Measurements from ENCODE around the gene TNNC1.

TNNC1 gene

DNA sequence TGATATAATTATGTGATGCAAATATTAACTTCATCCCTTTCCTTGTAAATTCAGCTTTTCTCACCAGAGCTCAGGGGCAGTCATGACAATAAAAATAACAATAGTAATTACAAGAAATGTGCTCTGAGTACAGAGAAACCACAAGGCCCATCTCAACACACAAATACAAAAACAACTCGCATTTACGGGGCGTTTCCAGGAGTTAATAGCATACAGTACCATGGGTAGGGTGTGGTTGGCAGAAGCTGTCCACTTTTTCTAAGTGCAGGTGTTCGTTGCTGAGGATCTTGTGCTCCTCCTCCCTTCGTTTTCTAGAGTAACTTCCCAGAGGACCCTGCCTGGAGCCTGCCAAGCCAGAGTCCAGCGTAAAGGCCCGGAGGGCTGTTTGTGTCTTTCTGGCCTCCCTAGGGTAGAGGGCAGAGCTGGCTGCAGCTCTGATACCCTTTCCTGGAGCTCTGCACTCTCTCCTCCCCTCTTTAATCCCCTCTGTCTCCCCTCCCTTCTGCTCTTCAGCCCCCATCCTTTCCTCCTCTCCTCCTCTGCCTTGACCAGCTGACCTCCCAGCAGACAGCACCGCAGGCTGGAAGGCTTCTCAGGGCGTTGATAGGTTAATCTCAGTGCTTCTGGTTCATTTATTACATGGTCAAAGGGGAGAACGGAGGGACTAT lies 20.4 kb downstream of the TNNC1 start:
- DNase-seq (ENCODE audit: low read depth): no peak
- TF ChIP-seq, protein P1, sequence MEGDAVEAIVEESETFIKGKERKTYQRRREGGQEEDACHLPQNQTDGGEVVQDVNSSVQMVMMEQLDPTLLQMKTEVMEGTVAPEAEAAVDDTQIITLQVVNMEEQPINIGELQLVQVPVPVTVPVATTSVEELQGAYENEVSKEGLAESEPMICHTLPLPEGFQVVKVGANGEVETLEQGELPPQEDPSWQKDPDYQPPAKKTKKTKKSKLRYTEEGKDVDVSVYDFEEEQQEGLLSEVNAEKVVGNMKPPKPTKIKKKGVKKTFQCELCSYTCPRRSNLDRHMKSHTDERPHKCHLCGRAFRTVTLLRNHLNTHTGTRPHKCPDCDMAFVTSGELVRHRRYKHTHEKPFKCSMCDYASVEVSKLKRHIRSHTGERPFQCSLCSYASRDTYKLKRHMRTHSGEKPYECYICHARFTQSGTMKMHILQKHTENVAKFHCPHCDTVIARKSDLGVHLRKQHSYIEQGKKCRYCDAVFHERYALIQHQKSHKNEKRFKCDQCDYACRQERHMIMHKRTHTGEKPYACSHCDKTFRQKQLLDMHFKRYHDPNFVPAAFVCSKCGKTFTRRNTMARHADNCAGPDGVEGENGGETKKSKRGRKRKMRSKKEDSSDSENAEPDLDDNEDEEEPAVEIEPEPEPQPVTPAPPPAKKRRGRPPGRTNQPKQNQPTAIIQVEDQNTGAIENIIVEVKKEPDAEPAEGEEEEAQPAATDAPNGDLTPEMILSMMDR (conservative IDR thresholded peaks at IDR 0.05; ENCODE audit: control insufficient read depth, insufficient read depth, low read depth, low read length): no peak
- no peak overlapping the region for H3K4me3 ChIP-seq (ENCODE audit: control insufficient read depth, low read depth, low read length)

GRCh38 chr3:52432691-52433141 lies 21.1 kb downstream of the TNNC1 start:
- TF ChIP-seq, protein P1 (conservative IDR thresholded peaks at IDR 0.05; ENCODE audit: control insufficient read depth, insufficient read depth, low read depth, low read length): no peak
- no peak for DNase-seq (ENCODE audit: low read depth)
- H3K4me3 ChIP-seq (ENCODE audit: control insufficient read depth, low read depth, low read length): no peak overlapping the region

DNA sequence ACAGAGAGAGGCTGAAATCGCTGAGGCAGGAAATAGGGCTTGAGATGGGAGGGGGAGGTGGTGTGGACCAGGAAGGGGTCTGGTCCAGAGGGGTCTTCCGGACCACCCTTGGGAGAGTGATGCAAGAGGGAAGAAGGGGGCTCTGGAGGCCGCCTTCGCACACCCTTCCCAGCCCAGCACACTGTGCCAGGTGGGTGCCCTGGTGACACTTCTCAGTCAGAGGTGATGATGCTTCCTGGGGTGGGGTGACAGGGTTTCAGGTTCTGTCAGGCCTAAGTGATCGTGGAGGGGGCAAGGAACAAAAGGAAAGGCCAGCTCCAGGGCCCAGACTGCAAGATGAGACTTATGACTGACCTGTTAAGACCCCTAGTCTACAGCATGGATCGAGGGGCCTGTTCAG lies 21.6 kb downstream of the TNNC1 start:
- DNase-seq (ENCODE audit: low read depth): no peak
- H3K4me3 ChIP-seq (ENCODE audit: control insufficient read depth, low read depth, low read length): no peak overlapping the region
- TF ChIP-seq, protein P1 (conservative IDR thresholded peaks at IDR 0.05; ENCODE audit: control insufficient read depth, insufficient read depth, low read depth, low read length): no peak

DNA sequence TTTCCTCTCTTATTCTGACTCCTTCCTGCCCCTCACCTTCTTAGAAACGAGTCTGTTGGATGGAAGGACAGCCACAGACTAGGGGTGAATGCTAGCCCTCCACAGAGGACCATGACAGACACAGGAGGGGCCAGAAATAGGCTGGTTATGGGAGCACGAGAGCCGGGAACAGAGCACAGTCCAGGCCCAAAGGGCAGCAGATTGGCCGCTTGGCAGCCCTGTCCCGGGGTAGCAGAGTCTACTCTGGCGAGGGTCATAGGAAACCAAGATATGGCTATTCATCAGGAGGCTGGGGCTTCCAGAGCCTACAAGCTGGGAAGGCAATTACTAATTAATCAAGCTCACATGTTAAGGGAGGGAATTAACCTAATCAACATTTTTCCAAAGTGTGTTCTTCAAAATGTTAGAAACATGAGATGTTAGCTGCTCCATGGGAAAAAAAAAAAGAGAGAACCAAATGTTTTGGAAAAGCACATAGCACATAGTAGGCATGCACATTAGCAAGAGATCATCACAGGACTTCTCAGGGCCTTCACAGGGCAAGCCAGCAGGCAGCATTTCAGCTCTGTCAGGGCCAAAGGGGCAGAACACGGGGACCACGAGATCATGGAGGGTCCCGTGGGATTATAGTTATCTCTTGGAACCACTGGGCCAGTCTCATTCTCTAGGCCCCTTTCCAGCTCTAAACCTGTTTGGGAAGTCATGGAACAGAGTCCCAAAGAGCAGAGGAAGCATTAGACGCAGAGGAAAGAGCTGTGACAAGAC lies 22.2 kb downstream of the TNNC1 start:
- TF ChIP-seq, protein P1 (conservative IDR thresholded peaks at IDR 0.05; ENCODE audit: control insufficient read depth, insufficient read depth, low read depth, low read length): no peak
- DNase-seq (ENCODE audit: low read depth): no peak
- no peak overlapping the region for H3K4me3 ChIP-seq (ENCODE audit: control insufficient read depth, low read depth, low read length)

DNA sequence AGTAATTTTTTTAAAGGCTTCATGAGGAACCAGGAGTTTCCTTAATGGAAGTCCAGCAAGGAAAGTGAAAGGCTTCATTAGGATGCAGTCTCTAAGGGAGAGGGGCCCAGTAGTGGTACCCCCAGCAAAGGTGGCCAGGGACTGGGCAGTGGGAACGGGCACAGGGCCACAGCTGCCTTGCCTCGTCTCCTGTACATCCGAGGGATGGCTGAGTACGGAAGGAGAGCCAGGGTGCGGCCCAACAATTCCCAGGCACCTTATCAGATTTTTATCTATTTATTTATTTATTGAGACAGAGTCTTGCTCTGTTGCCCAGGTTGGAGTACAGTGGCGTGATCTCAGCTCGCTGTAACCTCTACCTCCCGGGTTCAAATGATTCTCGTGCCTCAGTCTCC lies 23.4 kb downstream of the TNNC1 start:
- no peak overlapping the region for H3K4me3 ChIP-seq (ENCODE audit: control insufficient read depth, low read depth, low read length)
- DNase-seq (ENCODE audit: low read depth): no peak
- TF ChIP-seq, protein P1 (conservative IDR thresholded peaks at IDR 0.05; ENCODE audit: control insufficient read depth, insufficient read depth, low read depth, low read length): no peak

- no peak overlapping the region for H3K4me3 ChIP-seq (ENCODE audit: control insufficient read depth, low read depth, low read length)
- TF ChIP-seq, protein P1 (conservative IDR thresholded peaks at IDR 0.05; ENCODE audit: control insufficient read depth, insufficient read depth, low read depth, low read length): no peak
- no peak for DNase-seq (ENCODE audit: low read depth)
Measured at GRCh38 chr3:52429779-52430415, 23.9 kb downstream of the TNNC1 start.
